Activated naive CD8-positive, alpha-beta T cell treated with anti-CD3 and anti-CD28 coated beads, Interleukin-2, amount 50 U/mL, for 16 hours (primary cell): ENCODE measurements around the gene PIK3CB.
"Not testable (repeated sequence)": the region's sequence is repeated elsewhere in the genome, so short reads cannot be mapped to it uniquely, and the experiment has no call there.

Experiments used
- DNase-seq: peaks from one replicate; pipeline ENCODE4 v3.0.0-alpha.2; 2020; ENCODE audit warnings: low read depth, low spot score

PIK3CB gene

DNA sequence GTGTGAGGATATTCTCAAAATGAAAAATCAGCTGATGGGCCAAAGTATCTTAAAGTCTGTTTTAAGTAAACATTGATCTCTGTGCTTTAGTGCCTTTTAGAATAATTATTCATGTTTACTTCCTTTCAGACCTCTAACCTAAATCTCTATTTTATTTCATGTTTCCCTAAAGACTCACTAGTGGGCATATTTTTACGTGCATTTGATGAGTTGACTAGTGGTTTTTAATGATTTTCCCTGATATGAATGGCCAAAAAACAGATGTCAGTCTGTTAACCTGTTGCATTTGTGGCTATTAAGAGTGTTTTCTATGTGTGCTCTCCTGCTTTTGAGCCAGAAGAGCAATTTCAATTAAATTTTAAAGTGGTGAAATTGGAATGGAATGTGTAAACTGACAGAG lies 219.3 kb downstream of the PIK3CB start:
- DNase-seq = no peak

DNA sequence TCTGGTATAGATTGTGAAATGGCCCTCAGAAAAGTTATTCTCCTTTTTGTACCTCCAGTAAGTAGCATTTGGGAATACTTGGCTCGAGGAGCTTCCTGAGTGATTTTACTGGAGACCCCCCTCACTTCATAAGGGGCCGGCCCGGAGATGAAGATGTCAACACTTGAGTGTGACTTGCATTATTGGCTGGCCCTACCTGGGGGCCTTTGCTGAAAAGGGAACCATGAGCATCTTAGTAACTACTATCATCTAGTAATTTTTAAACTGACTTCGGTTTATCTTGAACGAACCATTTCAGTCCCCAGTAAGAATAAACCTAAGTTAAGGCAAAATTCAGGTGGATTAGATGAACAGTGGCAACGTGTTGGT lies 224.8 kb downstream of the PIK3CB start:
- no peak for DNase-seq

DNA sequence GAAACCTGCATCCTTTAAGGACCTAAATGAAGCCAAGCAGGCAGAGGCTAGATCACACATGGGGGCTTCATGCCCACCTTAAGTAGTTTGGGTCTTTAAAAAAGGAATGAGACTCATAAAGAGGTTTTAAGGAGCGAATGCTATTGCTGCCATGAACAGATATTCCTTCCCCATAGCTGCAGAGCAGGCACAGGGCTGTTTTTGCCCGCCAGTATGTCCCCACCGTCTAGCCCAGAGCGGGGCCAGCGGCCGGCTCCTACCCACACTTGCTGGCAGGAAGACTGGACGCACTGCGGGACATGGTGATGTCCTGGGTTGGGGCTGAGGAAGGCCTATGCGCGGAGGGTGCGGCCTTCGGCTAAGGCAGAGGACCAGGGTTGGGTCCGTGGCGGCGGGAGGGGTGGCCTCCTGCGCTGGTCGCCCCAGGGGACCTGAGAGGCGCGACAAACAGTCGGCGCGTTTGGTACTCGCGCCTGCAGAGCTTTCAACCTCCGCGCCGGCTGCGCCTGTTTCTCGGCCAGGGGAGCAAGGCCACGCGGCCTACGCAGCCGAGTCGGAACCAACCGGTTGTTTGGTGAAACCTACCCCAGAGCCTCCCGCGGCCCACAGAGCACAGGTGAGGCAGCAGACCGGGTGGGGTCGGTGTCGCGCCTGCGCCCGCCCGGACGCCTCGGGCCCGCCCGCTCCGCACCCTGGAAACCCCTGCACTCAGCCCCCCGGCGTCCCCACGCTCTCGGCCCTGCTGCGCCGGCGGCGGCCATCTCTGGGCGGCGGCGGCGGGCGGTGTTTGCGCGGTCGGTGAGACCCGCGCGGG lies 226.2 kb downstream of the PIK3CB start, which contains the start of gene FAIM:
FAIM (plus strand) TSS at position 450 of the 814 bp plus-strand sequence. CDS start 10,956 bp downstream, outside the sequence.
- peak; percentile 25 for DNase-seq

DNA sequence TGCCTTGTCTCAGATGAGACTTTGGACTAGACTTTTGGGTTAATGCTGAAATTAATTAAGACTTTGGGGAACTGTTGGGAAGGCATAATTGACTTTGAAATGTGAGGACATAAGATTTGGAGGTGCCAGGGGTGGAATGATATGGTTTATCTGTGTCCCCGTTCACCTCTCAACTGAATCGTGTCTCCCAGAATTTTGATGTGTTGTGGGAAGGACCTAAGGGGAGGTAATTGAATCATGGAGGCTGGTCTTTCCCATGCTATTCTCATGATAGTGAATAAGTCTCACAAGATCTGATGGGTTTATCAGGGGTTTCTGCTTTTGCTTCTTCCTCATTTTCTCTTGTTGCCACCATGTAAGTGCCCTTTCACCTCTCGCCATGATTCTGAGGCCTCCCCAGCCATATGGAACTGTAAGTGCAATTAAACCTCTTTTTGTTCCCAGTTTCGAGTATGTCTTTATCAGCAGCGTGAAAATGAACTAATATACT lies 230.6 kb downstream of the PIK3CB start:
- not testable (repeated sequence) for DNase-seq
